ENCODE measurements around the gene PAN3.

PAN3 gene

DNA sequence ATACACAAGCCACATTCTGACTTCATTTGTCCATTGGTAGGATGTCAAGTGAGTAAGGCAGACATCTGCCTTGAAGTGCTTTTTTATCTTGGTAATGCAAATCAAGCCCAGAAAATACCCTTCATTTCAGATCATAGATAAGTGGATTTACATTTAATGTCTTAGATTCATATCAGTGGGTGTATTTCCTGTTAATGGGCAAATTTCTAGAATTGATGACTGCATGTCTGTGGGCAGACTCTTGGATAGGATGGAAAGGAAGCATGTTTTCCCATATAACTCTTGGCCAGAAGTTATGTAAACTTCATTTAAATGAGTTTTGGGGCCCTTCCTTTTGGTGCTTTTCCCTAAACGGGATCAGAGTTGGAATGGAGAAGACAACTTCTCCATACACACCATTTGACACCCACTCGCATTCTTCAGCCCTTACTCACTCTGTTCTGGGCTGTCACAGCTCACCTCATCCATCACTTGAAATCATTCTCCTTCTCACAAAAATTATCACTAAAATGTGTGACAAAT lies 202.0 kb downstream of the PAN3 start:
- DNase-seq: no peak

- no peak for DNase-seq
Measured at GRCh38 chr13:28342251-28342650, 203.9 kb downstream of the PAN3 start.

DNA sequence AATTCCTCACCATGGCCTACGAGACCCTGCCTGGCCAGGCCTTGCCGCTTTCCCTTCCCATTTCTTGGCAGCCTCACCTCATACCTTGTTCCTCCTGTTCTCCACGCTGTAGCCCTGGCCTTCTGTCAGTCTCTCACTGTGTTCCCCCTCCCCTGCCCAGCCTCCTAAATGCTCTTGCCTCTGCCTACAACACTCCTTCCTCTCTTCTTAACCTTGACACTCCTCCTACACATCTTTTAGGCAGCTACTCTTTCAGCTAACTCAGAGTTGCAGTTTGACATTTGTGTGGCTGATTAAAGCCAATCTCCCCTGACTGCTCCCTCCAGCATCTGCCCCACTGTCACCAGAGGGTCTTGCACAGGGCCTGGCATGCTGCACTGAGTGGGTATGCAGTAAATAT lies 205.8 kb downstream of the PAN3 start:
- no peak for DNase-seq
